GM23338 (cell line): ENCODE measurements around the gene NHS. TPM values are rescaled to one million over a fixed set of nuclear protein-coding genes. Genes with fewer than 3 reads are reported as not detected.

Source experiments
- ATAC-seq: fragments of 200-7000 bp; cut with Tn5 transposase; 3 replicates; pipeline ENCODE4 v1.9.1; 2020
- DNase-seq: peaks from one replicate; pipeline ENCODE4 v3.0.0-alpha.2; 2015; ENCODE audit warnings: low spot score
- H2AFZ ChIP-seq: fragments of 200-600 bp; sonication (generic); 2 replicates; pipeline ENCODE4 v1.8.0; 2016; ENCODE audit warnings: antibody characterized with exemption, mild to moderate bottlenecking, moderate library complexity
- H3F3A ChIP-seq: fragments of 200-600 bp; sonication (generic); replicated peaks from 2 replicates; pipeline ENCODE4 v1.8.0; 2017; ENCODE audit warnings: antibody characterized with exemption, mixed run types, low read depth
- H3K27ac ChIP-seq: fragments of 200-600 bp; sonication (generic); 2 replicates; pipeline ENCODE4 v1.6.1; 2016; ENCODE audit warnings: low read depth
- H3K27me3 ChIP-seq: fragments of 200-600 bp; sonication (generic); 2 replicates; pipeline ENCODE4 v1.8.0; 2016; ENCODE audit warnings: mild to moderate bottlenecking, mixed run types, moderate library complexity; ENCODE audit not compliant: insufficient read depth
- H3K36me3 ChIP-seq: fragments of 200-600 bp; sonication (generic); 2 replicates; pipeline ENCODE4 v1.8.0; 2016; ENCODE audit warnings: mild to moderate bottlenecking; ENCODE audit not compliant: insufficient read depth
- H3K4me1 ChIP-seq: fragments of 200-600 bp; sonication (generic); 2 replicates; pipeline ENCODE4 v1.8.0; 2016; ENCODE audit warnings: mild to moderate bottlenecking, moderate library complexity; ENCODE audit not compliant: insufficient read depth
- H3K4me2 ChIP-seq: fragments of 200-600 bp; sonication (generic); 2 replicates; pipeline ENCODE4 v1.7.1; 2017; ENCODE audit warnings: mixed run types
- H3K4me3 ChIP-seq: fragments of 200-600 bp; sonication (generic); 2 replicates; pipeline ENCODE4 v1.6.1; 2016; ENCODE audit warnings: mixed run types
- H3K79me2 ChIP-seq: fragments of 200-600 bp; sonication (generic); replicated peaks from 2 replicates; pipeline ENCODE4 v1.8.0; 2017; ENCODE audit warnings: mild to moderate bottlenecking; ENCODE audit not compliant: insufficient read depth
- H3K9me2 ChIP-seq: fragments of 200-600 bp; sonication (generic); 2 replicates; pipeline ENCODE4 v1.8.0; 2017; ENCODE audit not compliant: insufficient read depth
- H4K20me1 ChIP-seq: fragments of 200-600 bp; sonication (generic); replicated peaks from 2 replicates; pipeline ENCODE4 v1.8.0; 2017; ENCODE audit warnings: mild to moderate bottlenecking; ENCODE audit not compliant: insufficient read depth
- H3K27ac Mint-ChIP-seq: 2 replicates; pipeline ENCODE4 v1.8.0; 2020; ENCODE audit warnings: inconsistent platforms, mild to moderate bottlenecking, moderate library complexity, mixed read lengths
- H3K27me3 Mint-ChIP-seq: 3 replicates; pipeline ENCODE4 v1.8.0; 2022; ENCODE audit warnings: low read depth, mild to moderate bottlenecking, moderate library complexity, mixed read lengths, inconsistent platforms; ENCODE audit not compliant: insufficient read depth, poor library complexity
- H3K36me3 Mint-ChIP-seq: 3 replicates; pipeline ENCODE4 v1.8.0; 2021; ENCODE audit warnings: low read depth, mild to moderate bottlenecking, inconsistent platforms, moderate library complexity, mixed read lengths
- H3K4me1 Mint-ChIP-seq: 3 replicates; pipeline ENCODE4 v1.8.0; 2020; ENCODE audit warnings: mild to moderate bottlenecking, inconsistent platforms, mixed read lengths
- H3K4me3 Mint-ChIP-seq: 3 replicates; pipeline ENCODE4 v1.8.0; 2021; ENCODE audit warnings: moderate library complexity, mild to moderate bottlenecking, inconsistent platforms, mixed read lengths
- H3K9me3 Mint-ChIP-seq: 3 replicates; pipeline ENCODE4 v1.8.0; 2020; ENCODE audit warnings: moderate library complexity, mild to moderate bottlenecking, inconsistent platforms, mixed read lengths
- CREB1 ChIP-seq: fragments of 250-450 bp; sonication (Bioruptor Pico); IDR thresholded peaks from 2 replicates; pipeline ENCODE4 v1.5.0; 2020; ENCODE audit warnings: low read depth, mild to moderate bottlenecking, moderate library complexity
- EZH2 ChIP-seq: fragments of 200-600 bp; sonication (generic); IDR thresholded peaks from one replicate; pipeline ENCODE4 v1.8.0; 2017; ENCODE audit warnings: antibody characterized with exemption, mild to moderate bottlenecking, low read depth; ENCODE audit not compliant: unreplicated experiment
- EZH2phosphoT487 ChIP-seq: fragments of 200-600 bp; sonication (generic); IDR thresholded peaks from one replicate; pipeline ENCODE4 v1.8.1; 2018; ENCODE audit warnings: antibody characterized with exemption; ENCODE audit not compliant: unreplicated experiment
- JUNB ChIP-seq: IDR thresholded peaks from one replicate; pipeline ENCODE4 v1.6.1; 2016; ENCODE audit warnings: antibody characterized with exemption; ENCODE audit not compliant: unreplicated experiment
- NANOG ChIP-seq: IDR thresholded peaks from 2 replicates; pipeline ENCODE4 v1.6.1; 2016; ENCODE audit warnings: antibody characterized with exemption, borderline replicate concordance
- POLR2AphosphoS5 ChIP-seq: IDR thresholded peaks from 2 replicates; pipeline ENCODE4 v1.6.1; 2016; ENCODE audit warnings: antibody characterized with exemption, low read depth
- REST ChIP-seq: IDR thresholded peaks from one replicate; pipeline ENCODE4 v1.6.1; 2018; ENCODE audit warnings: antibody characterized with exemption; ENCODE audit not compliant: unreplicated experiment
- STAT1 ChIP-seq: IDR thresholded peaks from one replicate; pipeline ENCODE4 v1.6.1; 2016; ENCODE audit warnings: antibody characterized with exemption; ENCODE audit not compliant: unreplicated experiment
- ZNF114 ChIP-seq: fragments of 250-450 bp; sonication (Bioruptor Pico); IDR thresholded peaks from 2 replicates; pipeline ENCODE4 v1.5.0; 2020; ENCODE audit warnings: mild to moderate bottlenecking, moderate library complexity
- polyA plus RNA-seq: library from polyadenylated mRNA; unstranded; fragments of >200 nt; fragmentation: Nextera tagmentation; extraction: Ambion mirVana; gene quantifications from 2 replicates; pipeline ENCODE4 v1.2.1, GENCODE V29; 2016
- total RNA-seq: library from RNA; depleted of rRNA; stranded (reverse); fragments of >200 nt; shearing (Covaris generic); gene quantifications from 2 replicates; pipeline ENCODE4 v1.2.3, GENCODE V29; 2014
- TF ChIP-seq, protein P1 (sequence below), 2 experiments: fragments of 200-600 bp in 1 of 2; sonication (generic) in 1 of 2; conservative IDR thresholded peaks; 2 replicates each; pipeline versions ENCODE4 v1.5.1 to v1.6.1; 2016 to 2017; ENCODE audit warnings: antibody characterized with exemption in 2 of 2, low read depth in 2 of 2, mild to moderate bottlenecking in 2 of 2, moderate library complexity in 1 of 2
- TF ChIP-seq, protein P2 (sequence below): IDR thresholded peaks from 2 replicates; pipeline ENCODE4 v1.6.1; 2016; ENCODE audit warnings: antibody characterized with exemption

NHS gene
- total and polyA plus RNA-seq, 2 experiments from 2014 or later, result 1.8 to 8.2 TPM

- TF ChIP-seq EZH2phosphoT487 (no peak), POLR2AphosphoS5 (no peak), JUNB (no peak), CREB1 (CRISPR knock-in tag) (no peak), NANOG (no peak), ZNF114 (CRISPR knock-in tag) (no peak), EZH2 (no peak), STAT1 (no peak), REST (no peak)
- TF ChIP-seq, protein P1, sequence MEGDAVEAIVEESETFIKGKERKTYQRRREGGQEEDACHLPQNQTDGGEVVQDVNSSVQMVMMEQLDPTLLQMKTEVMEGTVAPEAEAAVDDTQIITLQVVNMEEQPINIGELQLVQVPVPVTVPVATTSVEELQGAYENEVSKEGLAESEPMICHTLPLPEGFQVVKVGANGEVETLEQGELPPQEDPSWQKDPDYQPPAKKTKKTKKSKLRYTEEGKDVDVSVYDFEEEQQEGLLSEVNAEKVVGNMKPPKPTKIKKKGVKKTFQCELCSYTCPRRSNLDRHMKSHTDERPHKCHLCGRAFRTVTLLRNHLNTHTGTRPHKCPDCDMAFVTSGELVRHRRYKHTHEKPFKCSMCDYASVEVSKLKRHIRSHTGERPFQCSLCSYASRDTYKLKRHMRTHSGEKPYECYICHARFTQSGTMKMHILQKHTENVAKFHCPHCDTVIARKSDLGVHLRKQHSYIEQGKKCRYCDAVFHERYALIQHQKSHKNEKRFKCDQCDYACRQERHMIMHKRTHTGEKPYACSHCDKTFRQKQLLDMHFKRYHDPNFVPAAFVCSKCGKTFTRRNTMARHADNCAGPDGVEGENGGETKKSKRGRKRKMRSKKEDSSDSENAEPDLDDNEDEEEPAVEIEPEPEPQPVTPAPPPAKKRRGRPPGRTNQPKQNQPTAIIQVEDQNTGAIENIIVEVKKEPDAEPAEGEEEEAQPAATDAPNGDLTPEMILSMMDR (conservative IDR thresholded peaks at IDR 0.05; ENCODE audit: low read depth in 2 of 2), result no peak
- TF ChIP-seq, protein P2, sequence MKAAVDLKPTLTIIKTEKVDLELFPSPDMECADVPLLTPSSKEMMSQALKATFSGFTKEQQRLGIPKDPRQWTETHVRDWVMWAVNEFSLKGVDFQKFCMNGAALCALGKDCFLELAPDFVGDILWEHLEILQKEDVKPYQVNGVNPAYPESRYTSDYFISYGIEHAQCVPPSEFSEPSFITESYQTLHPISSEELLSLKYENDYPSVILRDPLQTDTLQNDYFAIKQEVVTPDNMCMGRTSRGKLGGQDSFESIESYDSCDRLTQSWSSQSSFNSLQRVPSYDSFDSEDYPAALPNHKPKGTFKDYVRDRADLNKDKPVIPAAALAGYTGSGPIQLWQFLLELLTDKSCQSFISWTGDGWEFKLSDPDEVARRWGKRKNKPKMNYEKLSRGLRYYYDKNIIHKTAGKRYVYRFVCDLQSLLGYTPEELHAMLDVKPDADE, result no peak
These were observed 350.2 kb downstream of the NHS start (continued) for GRCh38 chrX:17725181-17725580.

- DNase-seq (no peak), ATAC-seq (no peak)
- peaks cover 6% of the 10 kb centered on the region; the same call in 2 of the 3 replicates for H3K4me1 Mint-ChIP-seq
- H3K27ac Mint-ChIP-seq, result no peak overlapping the region
- peaks cover 9% of the 10 kb centered on the region for H3K36me3 Mint-ChIP-seq
- H3K9me2 ChIP-seq, result no peaks in the 10 kb centered on the region
- H3K36me3 ChIP-seq, result no peaks in the 10 kb centered on the region
- no peaks in the 10 kb centered on the region for H3K79me2 ChIP-seq
- H3K27me3 ChIP-seq, result no peaks in the 10 kb centered on the region
- H3K9me3 Mint-ChIP-seq, result no peaks in the 10 kb centered on the region
- no peaks in the 10 kb centered on the region for H4K20me1 ChIP-seq
- H3K4me2 ChIP-seq, result no peak overlapping the region
- H3K27ac ChIP-seq, result no peak overlapping the region
- H3K4me1 ChIP-seq, result no peaks in the 10 kb centered on the region
- no peak overlapping the region for H3K4me3 Mint-ChIP-seq
- H2AFZ ChIP-seq, result no peak overlapping the region
- H3K4me3 ChIP-seq, result no peak overlapping the region
- H3K27me3 Mint-ChIP-seq, result no peaks in the 10 kb centered on the region
- H3F3A ChIP-seq, result no peaks in the 10 kb centered on the region
- TF ChIP-seq NANOG (no peak), EZH2phosphoT487 (no peak), CREB1 (CRISPR knock-in tag) (no peak), REST (no peak)
These were observed 357.3 kb downstream of the NHS start for GRCh38 chrX:17732138-17732783.
